ENCODE measurements around the gene TSPAN14. TPM values are rescaled to one million over a fixed set of nuclear protein-coding genes. Genes with fewer than 3 reads are reported as not detected.

TSPAN14 gene
- total RNA-seq, 1 experiment from 2014 or later = 46.8 TPM

DNA sequence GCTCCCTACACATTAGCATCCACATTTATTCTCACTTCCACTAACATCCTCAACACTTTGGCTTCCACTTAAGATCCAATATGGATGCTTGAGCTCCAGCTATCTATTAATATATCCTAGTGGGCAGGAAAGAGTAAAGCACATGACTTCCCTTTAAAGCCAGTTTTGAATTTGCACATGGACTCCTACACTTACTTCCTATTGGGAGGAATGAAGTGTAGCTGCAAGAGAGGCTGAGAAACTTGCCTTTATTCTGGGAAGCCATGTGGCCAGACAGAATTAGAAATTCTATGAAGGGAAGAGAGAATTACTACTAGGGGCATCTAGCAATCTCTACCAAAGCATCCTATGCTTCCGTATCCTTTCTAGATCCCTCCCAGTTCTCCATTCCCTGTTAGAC, 3.0 kb upstream of the TSPAN14 start:
- H2BK15ac ChIP-seq (ENCODE audit: low read depth, low read length) = no peak overlapping the region
- no peak overlapping the region for H2BK12ac ChIP-seq (ENCODE audit: insufficient read length, low read depth, low read length)
- H2AK5ac ChIP-seq (ENCODE audit: insufficient read length, low read length) = no peak overlapping the region
- no peak overlapping the region for H2BK20ac ChIP-seq (ENCODE audit: low read depth, low read length, poor library complexity, severe bottlenecking)
- no peak overlapping the region for H3K27ac ChIP-seq (ENCODE audit: insufficient read length, low read depth, low read length)
- Mint-ChIP-seq H3K36me3 (ENCODE audit: insufficient read depth in 1 of 3, low read depth in 3 of 3) (peaks cover 0 to 2% (median 0%) of the 10 kb centered on the region in 3 experiments; a peak in 2 of 7 replicates), H3K27me3 (ENCODE audit: low read depth) (peaks cover 25% of the 10 kb centered on the region), H3K9me3 (no peaks in the 10 kb centered on the region), H3K4me1 (peaks cover 25% of the 10 kb centered on the region in 2 experiments), H3K27ac (no peak overlapping the region), H3K4me3 (no peak overlapping the region)
- H3K4me1 ChIP-seq (ENCODE audit: insufficient read depth, low read length) = peaks cover 3% of the 10 kb centered on the region; the same call in 1 of the 2 replicates
- peaks cover 9% of the 10 kb centered on the region for H3K23me2 ChIP-seq (ENCODE audit: insufficient read length, low read depth, low read length, poor library complexity, severe bottlenecking)
- H4K5ac ChIP-seq (ENCODE audit: insufficient read length, low read depth, low read length) = no peak overlapping the region
- no peak overlapping the region for H3K4ac ChIP-seq (ENCODE audit: low read depth, low read length)
- TF ChIP-seq, protein P1, sequence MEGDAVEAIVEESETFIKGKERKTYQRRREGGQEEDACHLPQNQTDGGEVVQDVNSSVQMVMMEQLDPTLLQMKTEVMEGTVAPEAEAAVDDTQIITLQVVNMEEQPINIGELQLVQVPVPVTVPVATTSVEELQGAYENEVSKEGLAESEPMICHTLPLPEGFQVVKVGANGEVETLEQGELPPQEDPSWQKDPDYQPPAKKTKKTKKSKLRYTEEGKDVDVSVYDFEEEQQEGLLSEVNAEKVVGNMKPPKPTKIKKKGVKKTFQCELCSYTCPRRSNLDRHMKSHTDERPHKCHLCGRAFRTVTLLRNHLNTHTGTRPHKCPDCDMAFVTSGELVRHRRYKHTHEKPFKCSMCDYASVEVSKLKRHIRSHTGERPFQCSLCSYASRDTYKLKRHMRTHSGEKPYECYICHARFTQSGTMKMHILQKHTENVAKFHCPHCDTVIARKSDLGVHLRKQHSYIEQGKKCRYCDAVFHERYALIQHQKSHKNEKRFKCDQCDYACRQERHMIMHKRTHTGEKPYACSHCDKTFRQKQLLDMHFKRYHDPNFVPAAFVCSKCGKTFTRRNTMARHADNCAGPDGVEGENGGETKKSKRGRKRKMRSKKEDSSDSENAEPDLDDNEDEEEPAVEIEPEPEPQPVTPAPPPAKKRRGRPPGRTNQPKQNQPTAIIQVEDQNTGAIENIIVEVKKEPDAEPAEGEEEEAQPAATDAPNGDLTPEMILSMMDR (conservative IDR thresholded peaks at IDR 0.05) = no peak
- DNase-seq = no peak
- no CpG with 5 or more reads among the region's 1 CpG for WGBS (ENCODE audit: extremely low coverage, insufficient read length, low lambda C conversion rate)
- no peak overlapping the region for H2BK5ac ChIP-seq (ENCODE audit: insufficient read length, low read length)
- no peak overlapping the region for H3K4me2 ChIP-seq (ENCODE audit: insufficient read depth, insufficient read length, low read length)
- no peak overlapping the region for H4K8ac ChIP-seq (replicated peaks; ENCODE audit: insufficient read length, low read depth, low read length)
- no peak overlapping the region for H3K18ac ChIP-seq (ENCODE audit: insufficient read length, low read depth, low read length)
- no peak overlapping the region for H3K9ac ChIP-seq (ENCODE audit: extremely low read depth, insufficient read length, low read length)
- no peak overlapping the region for H2BK120ac ChIP-seq (ENCODE audit: low read depth, low read length, poor library complexity, severe bottlenecking)
- H3K56ac ChIP-seq (ENCODE audit: insufficient read length, low read depth, low read length) = no peak overlapping the region
- peaks cover 6% of the 10 kb centered on the region for H4K20me1 ChIP-seq (ENCODE audit: control insufficient read depth, insufficient read depth, insufficient read length)
- no peaks in the 10 kb centered on the region for H3K9me3 ChIP-seq (ENCODE audit: control insufficient read depth, low read depth, low read length)
- peaks cover 9% of the 10 kb centered on the region; the same call in 1 of the 2 replicates for H3K79me2 ChIP-seq (ENCODE audit: insufficient read depth, low read length)
- H3K14ac ChIP-seq (ENCODE audit: insufficient read depth, low read length) = no peak overlapping the region
- H3T11ph ChIP-seq (ENCODE audit: low read length) = no peak overlapping the region
- H3K27me3 ChIP-seq (ENCODE audit: insufficient read depth, low read length) = no peaks in the 10 kb centered on the region; the same call in 1 of the 2 replicates
- H3K23ac ChIP-seq (ENCODE audit: insufficient read length, low read depth, low read length) = no peak overlapping the region
- H2AFZ ChIP-seq (ENCODE audit: low read length) = no peak overlapping the region
- peaks cover 3% of the 10 kb centered on the region for H3K79me1 ChIP-seq (ENCODE audit: insufficient read depth, low read depth, low read length, poor library complexity, severe bottlenecking)
- no peak overlapping the region for H4K91ac ChIP-seq (ENCODE audit: insufficient read length, low read depth, low read length)
